WTC11 (cell line): ENCODE measurements around the gene KLHL22. TPM values are rescaled to one million over a fixed set of nuclear protein-coding genes. Genes with fewer than 3 reads are reported as not detected.

Experiments used
- CREM ChIP-seq: sonication (generic); formaldehyde crosslinking; IDR thresholded peaks from 2 replicates; pipeline ENCODE4 v1.8.1; 2022; ENCODE audit warnings: mild to moderate bottlenecking, missing genetic modification reagents, moderate library complexity
- E2F5 ChIP-seq: sonication (generic); formaldehyde crosslinking; IDR thresholded peaks from 2 replicates; pipeline ENCODE4 v1.8.1; 2022; ENCODE audit warnings: mild to moderate bottlenecking, moderate library complexity, missing genetic modification reagents
- FOXJ3 ChIP-seq: sonication (generic); formaldehyde crosslinking; IDR thresholded peaks from 2 replicates; pipeline ENCODE4 v1.9.0; 2021; ENCODE audit warnings: missing genetic modification reagents, mild to moderate bottlenecking, borderline replicate concordance
- FOXK1 ChIP-seq: sonication (generic); formaldehyde crosslinking; IDR thresholded peaks from 2 replicates; pipeline ENCODE4 v1.8.0; 2022; ENCODE audit warnings: mild to moderate bottlenecking, moderate library complexity, missing genetic modification reagents
- GABPB1 ChIP-seq: sonication (generic); formaldehyde crosslinking; IDR thresholded peaks from 2 replicates; pipeline ENCODE4 v1.8.1; 2023; ENCODE audit warnings: mild to moderate bottlenecking, missing genetic modification reagents
- IRF2 ChIP-seq: sonication (generic); formaldehyde crosslinking; IDR thresholded peaks from 2 replicates; pipeline ENCODE4 v1.8.0; 2022; ENCODE audit warnings: low read depth, missing genetic modification reagents, borderline replicate concordance
- JUN ChIP-seq: sonication (generic); formaldehyde crosslinking; IDR thresholded peaks from 2 replicates; pipeline ENCODE4 v1.8.0; 2023; ENCODE audit warnings: mild to moderate bottlenecking, missing genetic modification reagents
- MAX ChIP-seq: sonication (generic); formaldehyde crosslinking; IDR thresholded peaks from 2 replicates; pipeline ENCODE4 v1.8.0; 2022; ENCODE audit warnings: mild to moderate bottlenecking, missing genetic modification reagents
- MYBL2 ChIP-seq: sonication (generic); formaldehyde crosslinking; IDR thresholded peaks from 2 replicates; pipeline ENCODE4 v1.8.1; 2023; ENCODE audit warnings: mild to moderate bottlenecking, moderate library complexity, missing genetic modification reagents
- NR3C1 ChIP-seq: sonication (generic); formaldehyde crosslinking; conservative IDR thresholded peaks from 2 replicates; pipeline ENCODE4 v1.8.1; 2023; ENCODE audit warnings: low read depth, mild to moderate bottlenecking, missing genetic modification reagents
- PRDM15 ChIP-seq: sonication (generic); formaldehyde crosslinking; IDR thresholded peaks from 2 replicates; pipeline ENCODE4 v1.8.0; 2022; ENCODE audit warnings: missing genetic modification reagents
- SOX15 ChIP-seq: fragments of 250-450 bp; sonication (Bioruptor Pico); IDR thresholded peaks from 2 replicates; pipeline ENCODE4 v1.9.0; 2021; ENCODE audit warnings: mild to moderate bottlenecking
- TEAD4 ChIP-seq: sonication (generic); formaldehyde crosslinking; IDR thresholded peaks from 2 replicates; pipeline ENCODE4 v1.8.0; 2022; ENCODE audit warnings: mild to moderate bottlenecking, missing genetic modification reagents
- ZNF281 ChIP-seq: sonication (generic); formaldehyde crosslinking; IDR thresholded peaks from 2 replicates; pipeline ENCODE4 v1.8.0; 2023; ENCODE audit warnings: mild to moderate bottlenecking, missing genetic modification reagents
- ZNF317 ChIP-seq: sonication (generic); formaldehyde crosslinking; IDR thresholded peaks from 2 replicates; pipeline ENCODE4 v1.8.1; 2023; ENCODE audit warnings: low read depth, mild to moderate bottlenecking, moderate library complexity, missing genetic modification reagents, borderline replicate concordance
- ZNF671 ChIP-seq: fragments of 250-450 bp; sonication (Bioruptor Pico); IDR thresholded peaks from 2 replicates; pipeline ENCODE4 v1.8.0; 2021; ENCODE audit warnings: mild to moderate bottlenecking
- ZSCAN18 ChIP-seq: fragments of 250-450 bp; sonication (Bioruptor Pico); IDR thresholded peaks from 2 replicates; pipeline ENCODE4 v2.1.2; 2022; ENCODE audit warnings: mild to moderate bottlenecking, moderate library complexity
- total RNA-seq: library from RNA; stranded (reverse); gene quantifications from 3 replicates; pipeline ENCODE4 v1.2.3, GENCODE V29; 2021
- TF ChIP-seq, protein P1 (sequence below): sonication (generic); formaldehyde crosslinking; IDR thresholded peaks from 2 replicates; pipeline ENCODE4 v1.8.0; 2022; ENCODE audit warnings: mild to moderate bottlenecking, missing genetic modification reagents
- TF ChIP-seq, protein P2 (sequence below): fragments of 250-450 bp; sonication (Bioruptor Pico); conservative IDR thresholded peaks from 2 replicates; pipeline ENCODE4 v1.9.0; 2021; ENCODE audit warnings: mild to moderate bottlenecking
- TF ChIP-seq, protein P3 (sequence below): sonication (generic); formaldehyde crosslinking; IDR thresholded peaks from 2 replicates; pipeline ENCODE4 v1.8.1; 2023; ENCODE audit warnings: mild to moderate bottlenecking, missing genetic modification reagents, moderate library complexity
- TF ChIP-seq, protein P4 (sequence below): sonication (generic); formaldehyde crosslinking; IDR thresholded peaks from 2 replicates; pipeline ENCODE4 v1.8.1; 2023; ENCODE audit warnings: mild to moderate bottlenecking, missing genetic modification reagents, moderate library complexity
- TF ChIP-seq, protein P5 (sequence below): fragments of 250-450 bp; sonication (Bioruptor Pico); IDR thresholded peaks from 2 replicates; pipeline ENCODE4 v1.9.0; 2021; ENCODE audit warnings: mild to moderate bottlenecking

KLHL22 gene
- total RNA-seq, 1 experiment from 2014 or later, result 15.7 TPM

GRCh38 chr22:20393705-20394476, 101.7 kb downstream of the KLHL22 start, which contains the start of gene ZNF74 (continued):
- TF ChIP-seq, protein P1, sequence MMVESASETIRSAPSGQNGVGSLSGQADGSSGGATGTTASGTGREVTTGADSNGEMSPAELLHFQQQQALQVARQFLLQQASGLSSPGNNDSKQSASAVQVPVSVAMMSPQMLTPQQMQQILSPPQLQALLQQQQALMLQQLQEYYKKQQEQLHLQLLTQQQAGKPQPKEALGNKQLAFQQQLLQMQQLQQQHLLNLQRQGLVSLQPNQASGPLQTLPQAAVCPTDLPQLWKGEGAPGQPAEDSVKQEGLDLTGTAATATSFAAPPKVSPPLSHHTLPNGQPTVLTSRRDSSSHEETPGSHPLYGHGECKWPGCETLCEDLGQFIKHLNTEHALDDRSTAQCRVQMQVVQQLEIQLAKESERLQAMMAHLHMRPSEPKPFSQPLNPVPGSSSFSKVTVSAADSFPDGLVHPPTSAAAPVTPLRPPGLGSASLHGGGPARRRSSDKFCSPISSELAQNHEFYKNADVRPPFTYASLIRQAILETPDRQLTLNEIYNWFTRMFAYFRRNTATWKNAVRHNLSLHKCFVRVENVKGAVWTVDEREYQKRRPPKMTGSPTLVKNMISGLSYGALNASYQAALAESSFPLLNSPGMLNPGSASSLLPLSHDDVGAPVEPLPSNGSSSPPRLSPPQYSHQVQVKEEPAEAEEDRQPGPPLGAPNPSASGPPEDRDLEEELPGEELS (CRISPR knock-in tag), result 0 out of 2 replicates have a peak, but pooled peaks have one; percentile 49
- TF ChIP-seq ZNF281 (CRISPR knock-in tag) (no peak), ZNF317 (CRISPR knock-in tag) (no peak), FOXJ3 (no peak), ZNF671 (CRISPR knock-in tag) (no peak), ZSCAN18 (CRISPR knock-in tag) (no peak), IRF2 (CRISPR knock-in tag) (no peak), SOX15 (CRISPR knock-in tag) (no peak), E2F5 (CRISPR knock-in tag) (peak; percentile 64; the same call in 1 of the 2 replicates), PRDM15 (CRISPR knock-in tag) (peak; percentile 88), JUN (peak; percentile 34; the same call in 1 of the 2 replicates), NR3C1 (no peak), CREM (CRISPR knock-in tag) (0 out of 2 replicates have a peak, but pooled peaks have one; percentile 64), TEAD4 (CRISPR knock-in tag) (peak; percentile 44; the same call in 1 of the 2 replicates), FOXK1 (CRISPR knock-in tag) (no peak), MYBL2 (CRISPR knock-in tag) (0 out of 2 replicates have a peak, but pooled peaks have one; percentile 20), GABPB1 (CRISPR knock-in tag) (peak; percentile 12; the same call in 1 of the 2 replicates), MAX (CRISPR knock-in tag) (peak; percentile 82)
- TF ChIP-seq, protein P2, sequence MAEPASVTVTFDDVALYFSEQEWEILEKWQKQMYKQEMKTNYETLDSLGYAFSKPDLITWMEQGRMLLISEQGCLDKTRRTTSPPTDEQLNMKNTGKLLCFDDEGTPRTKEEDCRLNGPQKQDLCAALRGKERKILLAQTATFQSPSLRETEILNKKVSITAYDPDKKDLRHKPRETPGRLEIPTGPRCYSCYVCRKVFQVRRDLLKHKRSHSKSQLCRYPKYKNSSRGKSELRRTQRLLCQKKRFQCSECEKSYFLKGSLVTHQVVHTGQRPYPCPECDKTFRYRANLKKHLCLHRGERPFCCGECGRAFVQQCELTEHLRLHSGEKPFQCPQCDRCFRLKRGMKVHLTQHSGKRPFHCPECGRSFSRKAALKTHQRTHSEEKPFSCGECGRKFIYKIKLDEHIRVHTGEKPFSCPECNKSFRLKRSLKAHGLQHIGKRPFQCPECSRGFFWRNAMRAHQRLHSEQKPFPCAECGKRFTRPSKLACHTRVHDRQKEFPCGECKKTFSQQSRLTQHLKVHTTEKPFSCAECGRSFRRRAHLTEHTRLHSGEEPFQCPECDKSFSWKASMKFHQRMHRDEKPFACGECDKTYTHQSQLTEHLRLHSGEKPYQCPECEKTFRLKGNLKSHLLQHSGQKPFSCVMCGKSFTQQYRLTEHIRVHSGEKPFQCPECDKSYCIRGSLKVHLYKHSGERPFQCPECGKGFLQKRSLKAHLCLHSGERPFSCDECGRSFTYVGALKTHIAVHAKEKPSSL (CRISPR knock-in tag), result no peak
- TF ChIP-seq, protein P3, sequence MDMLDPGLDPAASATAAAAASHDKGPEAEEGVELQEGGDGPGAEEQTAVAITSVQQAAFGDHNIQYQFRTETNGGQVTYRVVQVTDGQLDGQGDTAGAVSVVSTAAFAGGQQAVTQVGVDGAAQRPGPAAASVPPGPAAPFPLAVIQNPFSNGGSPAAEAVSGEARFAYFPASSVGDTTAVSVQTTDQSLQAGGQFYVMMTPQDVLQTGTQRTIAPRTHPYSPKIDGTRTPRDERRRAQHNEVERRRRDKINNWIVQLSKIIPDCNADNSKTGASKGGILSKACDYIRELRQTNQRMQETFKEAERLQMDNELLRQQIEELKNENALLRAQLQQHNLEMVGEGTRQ (CRISPR knock-in tag), result no peak
- TF ChIP-seq, protein P4, sequence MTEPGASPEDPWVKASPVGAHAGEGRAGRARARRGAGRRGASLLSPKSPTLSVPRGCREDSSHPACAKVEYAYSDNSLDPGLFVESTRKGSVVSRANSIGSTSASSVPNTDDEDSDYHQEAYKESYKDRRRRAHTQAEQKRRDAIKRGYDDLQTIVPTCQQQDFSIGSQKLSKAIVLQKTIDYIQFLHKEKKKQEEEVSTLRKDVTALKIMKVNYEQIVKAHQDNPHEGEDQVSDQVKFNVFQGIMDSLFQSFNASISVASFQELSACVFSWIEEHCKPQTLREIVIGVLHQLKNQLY (CRISPR knock-in tag), result no peak
- TF ChIP-seq, protein P5, sequence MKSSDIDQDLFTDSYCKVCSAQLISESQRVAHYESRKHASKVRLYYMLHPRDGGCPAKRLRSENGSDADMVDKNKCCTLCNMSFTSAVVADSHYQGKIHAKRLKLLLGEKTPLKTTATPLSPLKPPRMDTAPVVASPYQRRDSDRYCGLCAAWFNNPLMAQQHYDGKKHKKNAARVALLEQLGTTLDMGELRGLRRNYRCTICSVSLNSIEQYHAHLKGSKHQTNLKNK (CRISPR knock-in tag), result no peak
